Measurements from ENCODE around the gene EDNRA. TPM values are rescaled to one million over a fixed set of nuclear protein-coding genes. Genes with fewer than 3 reads are reported as not detected.

Gene EDNRA
- total RNA-seq, 1 experiment from 2014 or later = 2.5 TPM

GRCh38 chr4:147539959-147540358, 59.1 kb downstream of the EDNRA start (continued):
- TF ChIP-seq ATF6 (CRISPR knock-in tag; IDR thresholded peaks at IDR 0.05) (no peak), FOXP1 (CRISPR knock-in tag; IDR thresholded peaks at IDR 0.05; ENCODE audit: borderline replicate concordance) (no peak)

GRCh38 chr4:147542229-147542990, 61.5 kb downstream of the EDNRA start:
- Mint-ChIP-seq H3K9me3 (no peaks in the 10 kb centered on the region), H3K4me3 (no peak overlapping the region), H3K36me3 (no peaks in the 10 kb centered on the region), H3K27me3 (ENCODE audit: low read depth) (no peaks in the 10 kb centered on the region), H3K27ac (no peak overlapping the region), H3K4me1 (peaks cover 11% of the 10 kb centered on the region)
- CTCF ChIA-PET = interaction anchor here (0.8 kb wide), 1 partner anchor 324 kb away, joined by 4 read pairs; no protein-coding TSS in a partner anchor
- no peak for TF ChIP-seq ERG (CRISPR knock-in tag; IDR thresholded peaks at IDR 0.05)
- POLR2A ChIA-PET = no interaction called here
- peak; percentile 15 for DNase-seq (ENCODE audit: low spot score)
- peak; percentile 69 for ATAC-seq

- DNase-seq (ENCODE audit: low spot score) (no peak), ATAC-seq (no peak)
- H3K9me3 Mint-ChIP-seq = no peaks in the 10 kb centered on the region
- CTCF ChIA-PET = interaction anchor here (0.8 kb wide), 1 partner anchor 324 kb away, joined by 4 read pairs; no protein-coding TSS in a partner anchor
- H3K4me3 Mint-ChIP-seq = no peak overlapping the region
- POLR2A ChIA-PET = no interaction called here
- peaks cover 11% of the 10 kb centered on the region for H3K4me1 Mint-ChIP-seq
- H3K36me3 Mint-ChIP-seq = no peaks in the 10 kb centered on the region
- H3K27me3 Mint-ChIP-seq (ENCODE audit: low read depth) = no peaks in the 10 kb centered on the region
- no peak overlapping the region for H3K27ac Mint-ChIP-seq
- no peak for TF ChIP-seq NR1H2 (CRISPR knock-in tag; IDR thresholded peaks at IDR 0.05)
- no peak for TF ChIP-seq PRDM15 (CRISPR knock-in tag; IDR thresholded peaks at IDR 0.05)
- TF ChIP-seq JUN (CRISPR knock-in tag; IDR thresholded peaks at IDR 0.05) = no peak
- no peak for TF ChIP-seq HMGXB4 (CRISPR knock-in tag; IDR thresholded peaks at IDR 0.05)
- no peak for TF ChIP-seq SMAD3 (CRISPR knock-in tag; IDR thresholded peaks at IDR 0.05; ENCODE audit: borderline replicate concordance)
- TF ChIP-seq TCF7 (CRISPR knock-in tag; IDR thresholded peaks at IDR 0.05; ENCODE audit: low read depth) = no peak
Measured at GRCh38 chr4:147543034-147543433, 62.1 kb downstream of the EDNRA start.

GRCh38 chr4:147546349-147546748, 65.5 kb downstream of the EDNRA start:
- POLR2A ChIA-PET = no interaction called here
- peaks cover 3% of the 10 kb centered on the region; the same call in 1 of the 2 replicates for H3K36me3 Mint-ChIP-seq
- H3K4me3 Mint-ChIP-seq = no peak overlapping the region
- H3K27me3 Mint-ChIP-seq (ENCODE audit: low read depth) = no peaks in the 10 kb centered on the region; the same call in 1 of the 2 replicates
- no peak for DNase-seq (ENCODE audit: low spot score)
- no peak for ATAC-seq
- H3K9me3 Mint-ChIP-seq = peaks cover 9% of the 10 kb centered on the region
- H3K4me1 Mint-ChIP-seq = peaks cover 14% of the 10 kb centered on the region
- H3K27ac Mint-ChIP-seq = no peak overlapping the region
- CTCF ChIA-PET = interaction anchor here (1.5 kb wide), 1 partner anchor 44 kb away, joined by 3 read pairs; no protein-coding TSS in a partner anchor
- TF ChIP-seq ZBTB21 (CRISPR knock-in tag; IDR thresholded peaks at IDR 0.05; ENCODE audit: borderline replicate concordance) = no peak
- TF ChIP-seq SP1 (CRISPR knock-in tag; conservative IDR thresholded peaks at IDR 0.05) = no peak
- TF ChIP-seq ARID4B (CRISPR knock-in tag; IDR thresholded peaks at IDR 0.05; ENCODE audit: borderline replicate concordance) = no peak
- no peak for TF ChIP-seq MYBL2 (CRISPR knock-in tag; IDR thresholded peaks at IDR 0.05)
- no peak for TF ChIP-seq ZNF121 (CRISPR knock-in tag; IDR thresholded peaks at IDR 0.05)
- TF ChIP-seq ZNF423 (CRISPR knock-in tag; IDR thresholded peaks at IDR 0.05) = no peak
- TF ChIP-seq FOXJ3 (CRISPR knock-in tag; IDR thresholded peaks at IDR 0.05; ENCODE audit: borderline replicate concordance) = no peak

All from WTC11 (cell line).